Stimulated activated CD8-positive, alpha-beta memory T cell treated with anti-CD3 and anti-CD28 coated beads, Interleukin-7, amount 100 ng/mL, for 1 hour (primary cell): Measurements from ENCODE around the gene RHOT1.
"Not testable (repeated sequence)": the region's sequence is repeated elsewhere in the genome, so short reads cannot be mapped to it uniquely, and the experiment has no call there.

Source experiments
- DNase-seq, 2 donors: peaks; one replicate each; pipeline ENCODE4 v3.0.0-alpha.2; 2020; ENCODE audit warnings: low read depth in 2 of 2

Gene RHOT1

DNA sequence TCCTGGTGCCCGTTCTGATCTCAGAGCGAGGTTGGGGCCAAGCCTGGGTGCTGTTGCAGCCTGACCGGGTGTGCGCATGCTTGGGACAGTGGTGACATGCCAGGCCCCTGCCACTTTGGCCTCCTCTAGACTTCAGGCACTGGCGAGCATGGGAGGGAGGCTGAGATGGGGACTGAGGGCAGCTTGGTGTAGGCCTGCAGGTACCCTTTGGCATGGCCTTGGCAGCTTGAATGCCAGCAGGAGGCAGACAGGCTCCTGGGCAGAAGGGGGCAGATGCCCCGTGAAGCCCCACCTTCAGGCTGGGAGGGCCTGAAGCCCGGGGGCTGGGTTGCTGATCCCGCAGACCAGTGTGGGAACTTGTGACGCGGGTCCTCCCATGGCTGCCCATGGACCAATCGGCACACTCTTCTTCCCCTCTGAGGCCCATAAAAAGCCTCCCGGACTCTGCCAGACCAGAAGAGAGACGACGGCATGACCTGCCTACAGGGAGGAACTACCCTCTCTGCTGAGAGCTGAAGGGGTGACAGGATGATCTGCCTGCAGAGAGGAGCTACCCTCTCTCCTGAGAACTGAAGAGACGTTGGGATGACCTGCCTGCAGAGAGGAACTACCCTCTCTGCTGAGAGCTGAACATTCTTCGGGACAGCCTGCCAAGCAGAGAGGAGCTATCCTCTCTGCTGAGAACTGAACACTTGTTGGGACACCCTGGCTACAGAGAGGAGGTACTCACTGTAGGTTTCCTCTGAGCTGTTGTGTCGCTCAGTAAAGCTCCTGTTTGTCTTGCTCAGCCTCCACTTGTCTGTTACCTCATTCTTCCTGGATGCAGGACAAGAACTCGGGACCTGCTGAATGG lies 17.5 kb downstream of the RHOT1 start:
- DNase-seq = no peak

DNA sequence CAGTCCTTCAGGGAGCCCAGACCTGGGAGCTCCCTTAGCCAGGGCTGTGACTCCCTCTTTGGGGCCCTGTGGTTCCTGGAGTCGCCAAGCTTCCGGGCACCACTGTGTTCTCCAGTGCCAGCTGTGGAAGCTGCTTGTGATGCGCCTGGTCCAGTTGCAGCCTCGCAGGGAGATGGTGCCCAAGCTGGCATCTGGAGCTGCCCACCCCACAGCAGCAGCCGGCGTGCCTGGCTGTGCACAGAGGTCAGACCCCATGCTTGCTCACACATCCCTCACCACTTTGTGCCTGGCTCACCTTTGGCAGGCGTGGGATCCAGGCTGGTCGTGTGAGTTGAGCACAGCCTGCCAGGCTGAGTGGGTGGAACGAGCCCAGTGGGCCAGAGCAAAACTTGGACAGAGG lies 18.2 kb downstream of the RHOT1 start:
- no peak for DNase-seq

DNA sequence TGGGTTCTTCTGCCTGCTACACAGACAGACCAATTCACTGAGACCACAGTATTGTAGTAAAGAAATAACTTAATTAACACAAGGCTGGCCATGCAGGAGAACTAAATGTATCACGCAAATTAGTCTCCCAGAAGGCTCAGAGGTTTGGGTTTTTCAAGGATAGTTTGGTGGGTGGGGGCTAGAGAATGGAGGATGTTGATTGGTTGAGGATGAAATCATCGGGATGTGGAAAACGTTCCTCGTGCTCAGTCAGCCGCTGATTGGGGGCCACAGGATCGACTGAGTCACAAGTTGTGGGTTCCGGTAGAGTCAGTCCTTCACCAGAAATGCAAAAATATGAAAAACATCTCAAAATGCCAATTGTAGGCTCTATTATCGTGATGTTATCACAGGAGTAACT lies 18.7 kb downstream of the RHOT1 start:
- DNase-seq = no peak

DNA sequence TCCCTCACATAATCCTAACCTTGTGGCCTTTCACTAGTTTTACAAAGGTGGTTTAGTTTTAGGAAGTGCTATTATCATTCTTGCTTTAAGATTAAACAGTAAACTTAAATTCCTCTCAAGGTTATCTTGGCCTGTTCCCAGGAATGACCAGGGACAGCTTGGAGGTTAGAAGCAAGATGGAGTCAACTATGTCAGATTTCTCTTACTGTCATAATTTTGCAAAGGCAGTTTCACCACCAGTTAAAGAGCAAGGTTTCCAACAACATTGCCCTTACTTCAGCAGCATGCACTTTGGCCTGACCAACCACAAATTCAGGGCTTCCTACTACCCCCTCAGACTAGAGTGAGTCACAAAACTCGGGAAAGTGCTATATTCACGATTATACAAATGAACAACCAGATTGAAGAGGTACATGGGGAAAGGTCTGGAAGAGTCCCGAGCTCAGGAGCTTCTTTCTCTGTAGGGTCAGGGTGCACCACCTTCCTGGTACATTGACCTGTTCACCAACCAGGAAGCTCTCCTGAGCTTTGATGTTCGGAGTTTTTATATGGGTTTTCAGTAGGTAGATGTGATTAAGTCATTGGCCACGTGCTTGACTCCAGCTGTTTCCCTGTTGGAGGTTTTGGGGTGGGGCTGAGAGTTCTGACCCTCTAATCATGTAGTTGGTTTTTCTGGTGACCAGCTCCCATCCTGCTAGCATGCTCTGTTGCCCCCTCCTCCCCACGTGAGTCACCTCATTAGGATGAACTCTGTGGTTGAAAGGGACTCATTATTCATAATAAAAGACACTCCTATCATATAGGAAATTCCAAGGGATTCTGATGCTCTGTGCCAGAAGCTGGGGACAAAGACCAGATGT lies 19.4 kb downstream of the RHOT1 start:
- no peak for DNase-seq

DNA sequence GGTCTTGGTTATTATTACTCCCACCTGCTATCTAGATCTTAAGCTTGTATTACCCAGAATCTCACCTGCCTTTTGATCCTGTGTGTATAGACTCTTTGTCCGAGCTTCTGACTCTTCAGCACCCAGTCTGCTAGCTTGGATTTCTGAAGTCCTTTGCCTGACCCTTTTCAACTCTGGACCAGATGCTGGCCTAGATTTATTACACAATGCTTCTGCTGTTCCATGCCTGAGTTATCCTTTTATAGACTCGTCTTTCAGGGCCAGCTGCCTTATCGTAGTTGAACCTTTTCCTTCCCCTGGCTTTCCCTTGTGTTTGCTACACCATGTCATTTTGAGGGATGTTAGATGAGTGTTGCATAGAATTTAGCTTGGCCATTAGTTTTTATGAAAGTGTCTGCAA lies 32.6 kb downstream of the RHOT1 start:
- DNase-seq = no peak

DNA sequence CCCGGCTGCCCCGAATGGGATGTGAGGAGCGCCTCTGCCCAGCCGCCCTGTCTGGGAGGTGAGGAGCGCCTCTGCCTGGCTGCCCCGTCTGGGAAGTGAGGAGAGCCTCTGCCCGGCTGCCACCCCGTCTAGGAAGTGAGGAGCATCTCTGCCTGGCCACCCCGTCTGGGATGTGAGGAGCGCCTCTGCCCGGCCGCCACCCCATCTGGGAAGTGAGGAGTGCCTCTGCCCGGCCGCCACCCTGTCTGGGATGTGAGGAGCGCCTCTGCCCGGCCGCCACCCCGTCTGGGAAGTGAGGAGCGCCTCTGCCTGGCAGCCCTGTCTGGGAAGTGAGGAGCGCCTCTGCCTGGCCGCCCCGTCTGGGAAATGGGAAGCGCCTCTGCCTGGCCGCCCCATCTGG lies 36.4 kb downstream of the RHOT1 start:
- not testable (repeated sequence) for DNase-seq

DNA sequence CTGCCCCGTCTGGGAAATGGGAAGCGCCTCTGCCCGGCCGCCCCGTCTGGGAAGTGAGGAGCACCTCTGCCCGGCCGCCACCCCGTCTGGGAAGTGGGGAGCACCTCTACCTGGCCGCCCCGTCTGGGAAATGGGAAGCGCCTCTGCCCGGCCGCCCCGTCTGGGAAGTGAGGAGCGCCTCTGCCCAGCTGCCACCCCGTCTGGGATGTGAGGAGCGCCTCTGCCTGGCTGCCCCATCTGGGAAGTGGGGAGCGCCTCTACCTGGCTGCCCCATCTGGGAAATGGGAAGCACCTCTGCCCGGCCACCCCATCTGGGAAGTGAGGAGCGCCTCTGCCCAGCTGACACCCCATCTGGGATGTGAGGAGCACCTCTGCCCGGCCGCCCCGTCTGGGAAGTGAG lies 36.8 kb downstream of the RHOT1 start:
- not testable (repeated sequence) for DNase-seq

DNA sequence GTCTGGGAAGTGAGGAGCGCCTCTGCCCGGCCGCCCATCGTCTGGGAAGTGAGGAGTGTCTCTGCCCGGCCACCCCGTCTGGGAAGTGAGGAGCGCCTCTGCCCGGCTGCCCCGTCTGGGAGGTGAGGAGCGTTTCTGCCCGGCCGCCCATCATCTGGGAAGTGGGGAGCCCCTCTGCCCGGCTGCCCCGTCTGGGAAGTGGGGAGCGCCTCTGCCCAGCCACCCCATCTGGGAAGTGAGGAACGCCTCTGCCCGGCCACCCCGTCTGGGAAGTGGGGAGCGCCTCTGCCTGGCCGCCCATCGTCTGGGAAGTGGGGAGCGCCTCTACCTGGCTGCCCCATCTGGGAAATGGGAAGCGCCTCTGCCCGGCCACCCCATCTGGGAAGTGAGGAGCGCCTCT lies 37.2 kb downstream of the RHOT1 start:
- not testable (repeated sequence) for DNase-seq

DNA sequence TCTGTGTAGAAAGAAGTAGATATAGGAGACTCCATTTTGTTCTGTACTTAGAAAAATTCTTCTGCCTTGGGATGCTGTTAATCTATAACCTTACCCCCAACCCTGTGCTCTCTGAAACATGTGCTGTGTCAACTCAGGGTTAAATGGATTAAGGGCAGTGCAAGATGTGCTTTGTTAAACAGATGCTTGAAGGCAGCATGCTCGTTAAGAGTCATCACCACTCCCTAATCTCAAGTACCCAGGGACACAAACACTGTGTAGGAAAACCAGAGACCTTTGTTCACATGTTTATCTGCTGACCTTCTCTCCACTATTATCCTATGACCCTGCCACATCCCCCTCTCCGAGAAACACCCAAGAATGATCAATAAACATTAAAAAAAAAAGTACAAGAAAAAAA lies 38.0 kb downstream of the RHOT1 start:
- not testable (repeated sequence) for DNase-seq

DNA sequence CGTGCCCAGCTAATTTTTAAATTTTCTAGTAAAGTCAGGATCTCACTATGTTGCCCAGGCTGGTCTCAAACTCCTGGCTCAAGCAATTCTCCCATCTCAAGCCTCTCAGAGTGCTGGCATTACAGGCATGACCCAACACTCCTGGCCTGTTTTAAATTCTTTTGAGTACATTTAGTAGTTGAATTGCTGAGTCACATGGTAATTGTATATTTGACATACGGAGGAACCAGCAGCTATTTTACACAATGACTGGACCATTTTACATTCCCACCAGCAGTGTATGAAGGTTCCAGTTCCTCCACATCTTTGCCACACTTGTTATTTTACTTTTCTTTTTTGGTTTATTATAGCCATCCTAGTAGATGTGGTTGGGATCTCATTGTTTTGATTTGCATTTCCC lies 43.6 kb downstream of the RHOT1 start:
- DNase-seq = no peak

DNA sequence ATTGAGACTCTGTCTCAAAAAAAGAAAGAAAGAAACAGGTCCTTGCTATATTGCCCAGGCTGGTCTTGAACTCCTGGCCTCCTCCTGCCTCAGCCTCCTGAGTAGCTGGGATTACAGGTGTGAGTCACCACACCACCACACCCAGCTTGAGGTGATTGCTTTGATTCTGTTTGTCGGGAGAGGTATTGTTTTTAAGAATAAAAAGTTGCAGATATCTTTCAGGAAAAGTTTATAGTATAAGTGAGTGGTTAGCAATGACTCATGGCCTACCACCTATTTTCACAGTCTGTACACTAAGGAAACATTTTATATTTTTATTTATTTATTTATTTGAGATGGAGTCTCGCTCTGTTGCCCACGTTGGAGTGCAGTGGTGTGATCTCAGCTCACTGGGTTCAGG lies 45.0 kb downstream of the RHOT1 start:
- no peak for DNase-seq

DNA sequence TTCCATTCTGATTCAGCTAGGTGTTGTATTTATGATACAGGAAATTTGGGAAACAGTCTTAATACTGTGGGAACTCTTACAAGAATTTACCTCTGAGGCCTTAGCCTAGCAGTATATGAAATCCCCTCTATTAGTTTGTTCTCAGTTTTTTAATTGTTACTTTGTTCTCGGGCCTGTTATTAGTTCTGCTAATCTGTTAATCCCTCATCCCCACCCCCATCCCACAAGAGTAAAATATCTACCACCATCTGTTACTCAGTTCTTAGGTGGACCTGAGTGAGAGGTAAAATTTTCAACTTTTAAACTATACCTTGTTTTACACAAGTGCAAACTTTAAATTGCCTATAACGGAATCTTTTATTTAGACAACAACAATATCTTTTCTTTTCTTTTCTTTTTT lies 47.0 kb downstream of the RHOT1 start:
- no peak for DNase-seq

DNA sequence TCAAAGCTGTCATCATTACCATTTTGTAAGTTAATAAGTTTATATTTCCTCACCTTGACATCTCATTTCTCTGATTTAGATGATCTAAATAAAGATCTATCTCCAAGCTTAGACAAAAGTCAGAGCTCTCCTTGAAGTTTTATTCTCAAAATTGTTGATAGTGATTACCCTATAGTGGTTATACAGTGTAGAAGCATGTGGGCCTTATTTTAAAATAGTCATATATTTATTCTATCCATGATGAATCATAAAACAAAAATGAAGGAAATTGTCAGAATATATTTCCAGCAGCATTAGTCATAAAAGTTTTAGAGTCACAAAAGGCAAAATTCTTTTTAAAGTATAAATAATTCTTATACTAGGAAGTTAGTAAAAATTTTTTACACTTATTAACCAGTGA lies 49.0 kb downstream of the RHOT1 start:
- DNase-seq = no peak

DNA sequence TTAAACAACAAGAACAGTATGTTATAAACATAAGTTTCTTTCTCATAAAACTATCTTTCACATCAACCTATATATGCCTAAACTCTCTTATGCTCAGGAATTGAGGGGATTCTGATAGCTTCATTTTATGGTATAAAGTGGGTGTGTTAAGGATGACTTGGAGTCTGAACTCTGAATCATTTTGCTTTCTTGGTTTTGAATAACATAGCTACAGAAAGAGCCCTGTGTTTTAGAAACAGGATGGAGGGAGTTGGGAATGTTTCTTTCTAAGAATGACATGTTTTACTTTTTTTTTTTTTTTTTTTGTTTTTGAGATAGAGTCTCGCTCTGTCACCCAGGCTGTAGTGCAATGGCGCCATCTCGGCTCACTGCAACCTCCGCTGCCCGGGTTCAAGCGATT lies 50.1 kb downstream of the RHOT1 start:
- DNase-seq = no peak

DNA sequence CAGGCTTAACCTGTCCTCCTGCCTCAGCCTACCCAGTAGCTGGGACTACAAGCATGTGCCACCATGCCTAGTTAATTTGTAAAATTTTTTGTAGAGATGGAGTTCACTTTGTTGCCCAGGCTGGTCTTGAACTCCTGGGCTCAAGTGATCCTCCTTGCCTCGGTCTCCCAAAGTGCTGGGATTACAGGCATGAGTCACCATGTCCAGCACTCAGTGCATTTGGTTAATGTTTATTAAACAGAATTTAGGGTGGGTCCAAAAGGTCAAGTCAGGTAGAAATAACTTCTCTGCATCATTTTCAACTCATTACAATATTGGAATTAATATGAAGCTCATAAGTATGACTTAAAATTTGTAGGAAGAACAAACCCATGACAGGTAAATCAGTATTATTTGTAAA lies 55.7 kb downstream of the RHOT1 start:
- no peak for DNase-seq

DNA sequence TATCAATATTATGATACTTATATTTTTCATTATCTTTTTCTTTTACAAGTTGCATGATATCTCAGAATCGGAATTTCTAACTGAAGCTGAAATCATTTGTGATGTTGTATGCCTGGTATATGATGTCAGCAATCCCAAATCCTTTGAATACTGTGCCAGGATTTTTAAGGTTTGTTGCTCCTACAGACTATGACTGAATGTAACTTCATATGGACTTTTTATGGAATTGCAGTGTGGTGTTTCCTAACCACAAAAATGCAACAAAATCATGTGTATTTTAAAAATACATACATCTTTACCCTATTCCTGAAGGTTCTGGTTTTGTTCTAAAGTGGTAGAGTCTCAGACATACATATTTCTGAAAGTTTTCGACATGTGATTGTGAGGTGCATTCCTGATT lies 64.6 kb downstream of the RHOT1 start:
- DNase-seq = no peak

DNA sequence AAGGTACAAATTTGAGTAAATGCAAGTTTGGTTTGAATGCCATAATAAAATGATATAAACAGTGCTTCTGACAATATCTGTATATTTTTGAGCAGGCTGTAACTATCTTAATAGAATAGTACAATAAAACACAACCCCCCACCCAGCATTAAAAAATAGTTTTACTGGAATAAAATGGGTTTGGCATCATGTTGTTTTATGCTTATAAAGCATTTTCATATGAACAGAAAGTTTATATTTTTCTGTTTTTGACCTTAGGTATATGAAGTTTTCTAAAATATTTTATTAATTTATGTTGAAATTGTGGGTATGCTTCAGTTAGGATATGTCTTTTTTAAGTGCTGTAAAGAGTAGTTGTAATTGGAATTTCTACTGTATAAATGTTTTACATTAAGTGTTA lies 66.1 kb downstream of the RHOT1 start:
- no peak for DNase-seq

DNA sequence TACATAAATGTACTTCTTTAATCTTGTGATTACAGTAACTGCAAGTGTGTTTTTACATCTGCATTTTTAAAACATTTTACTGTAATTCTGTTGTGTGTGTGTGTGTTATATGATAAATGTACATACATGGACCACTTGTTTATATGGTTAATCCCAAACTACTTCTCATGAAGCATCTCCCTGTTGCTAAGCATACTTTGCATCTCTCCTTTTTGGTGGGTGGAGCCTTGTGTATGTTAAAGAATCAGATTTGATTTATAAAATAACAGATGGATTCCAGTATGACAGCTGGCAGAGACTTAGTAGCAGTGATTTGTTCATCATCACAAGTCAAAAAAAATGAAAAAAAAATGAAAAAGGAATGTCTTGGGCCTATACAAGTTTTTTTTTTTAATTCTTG lies 67.3 kb downstream of the RHOT1 start:
- DNase-seq = no peak

DNA sequence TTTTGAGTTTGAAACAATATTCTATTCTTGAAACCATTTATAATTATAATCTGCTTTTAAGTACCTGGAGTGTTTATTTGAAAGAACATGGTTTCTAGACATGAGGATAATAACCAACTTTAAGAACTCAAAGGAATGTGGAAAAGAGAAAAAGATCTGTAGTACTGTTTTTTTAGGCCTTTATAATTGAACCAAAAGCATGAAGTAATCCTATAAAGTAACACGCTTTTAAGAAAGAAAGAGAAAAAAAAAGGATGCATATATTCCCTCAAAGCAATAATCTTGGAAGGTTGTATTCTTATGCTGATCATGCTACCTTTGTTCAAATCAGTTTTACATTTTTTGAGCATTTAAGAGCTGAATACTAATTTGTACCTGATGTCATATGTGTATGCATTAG lies 69.4 kb downstream of the RHOT1 start:
- no peak for DNase-seq

DNA sequence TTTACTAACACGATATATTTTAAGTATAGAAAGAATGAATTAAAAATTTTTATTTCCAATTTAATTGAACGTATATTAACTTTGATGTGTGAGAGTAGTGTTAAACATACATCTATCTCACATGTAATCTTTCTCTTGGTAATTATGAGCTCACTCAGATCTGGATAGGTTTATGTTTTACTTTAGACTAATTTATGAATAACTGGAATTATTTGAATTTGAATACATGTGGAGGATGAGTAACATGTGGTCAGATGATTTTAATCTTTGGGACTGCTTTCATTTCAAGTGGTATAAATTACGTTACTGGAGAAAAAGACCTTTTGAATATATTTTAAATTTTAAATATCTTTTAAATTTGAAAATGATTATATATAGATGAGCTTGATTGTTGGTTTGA lies 73.4 kb downstream of the RHOT1 start:
- no peak for DNase-seq

DNA sequence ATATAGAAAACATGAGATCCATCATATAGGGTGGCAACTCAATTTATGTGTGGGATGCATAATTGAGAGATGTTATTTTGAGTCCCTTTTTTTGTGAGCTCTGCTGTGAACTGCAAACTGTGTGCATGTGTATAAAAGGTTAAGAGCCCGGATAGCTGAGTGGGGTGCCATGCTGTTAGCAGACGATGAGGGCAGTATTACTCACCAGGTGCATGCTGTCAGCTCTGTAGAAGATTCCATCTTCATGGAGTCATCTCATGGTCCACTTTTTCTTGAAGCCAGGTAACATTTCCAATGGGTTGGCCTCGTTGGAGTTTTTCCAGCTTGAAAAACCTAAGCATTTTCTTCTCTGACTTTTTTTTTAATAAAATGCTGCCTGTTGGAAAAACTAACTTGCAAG lies 80.3 kb downstream of the RHOT1 start:
- no peak for DNase-seq

DNA sequence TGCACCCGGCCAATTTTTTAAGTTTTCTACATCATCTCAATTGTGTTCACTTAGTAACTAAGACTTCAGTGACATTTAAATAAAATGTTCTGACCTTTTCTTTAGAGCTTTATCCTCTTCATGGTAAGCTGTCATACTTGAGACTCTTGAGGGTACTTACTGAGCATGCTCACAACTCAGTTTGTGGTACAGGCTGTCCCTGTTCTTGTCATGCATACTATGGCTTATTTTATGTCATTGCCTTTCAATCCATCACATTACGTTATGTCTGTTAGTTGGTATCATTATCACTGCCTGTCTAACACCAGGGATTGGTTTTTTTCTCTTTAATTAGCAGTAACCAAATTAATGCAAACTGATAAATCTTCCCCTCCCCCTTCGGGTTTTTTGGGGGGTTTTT lies 81.4 kb downstream of the RHOT1 start:
- DNase-seq = no peak

DNA sequence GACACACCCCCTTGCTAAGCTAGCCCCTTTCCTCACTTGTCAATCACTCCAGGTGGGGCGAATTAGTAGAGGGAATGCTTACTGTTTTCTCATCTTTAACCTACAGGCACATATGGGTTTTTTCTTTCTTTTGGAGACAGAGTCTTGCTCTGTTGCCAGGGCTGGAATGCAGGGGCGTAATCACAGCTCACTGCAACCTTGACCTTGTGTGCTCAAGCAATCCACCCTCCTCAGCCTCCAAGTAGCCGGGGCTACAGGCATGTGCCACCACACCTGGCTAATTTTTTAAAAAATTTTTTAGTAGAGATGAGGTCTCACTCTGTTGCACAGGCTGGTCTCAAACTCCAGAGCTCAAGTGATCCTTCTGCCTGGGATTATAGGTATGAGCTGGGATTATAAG lies 84.6 kb downstream of the RHOT1 start:
- DNase-seq = no peak
